HepG2 (cell line): ENCODE measurements around the gene CTCF. TPM values are rescaled to one million over a fixed set of nuclear protein-coding genes. Genes with fewer than 3 reads are reported as not detected.

Source experiments
- ATAC-seq: fragments of 200-7000 bp; cut with Tn5 transposase; 3 replicates; pipeline ENCODE4 v1.9.1; 2020; ENCODE audit warnings: mild to moderate bottlenecking, moderate library complexity
- BruUV-seq: library from RNA; stranded (reverse); fragments of 400-500 nt; replicated peaks from 2 replicates; lab custom pipeline; 2021; lab: Mats Ljungman, UMichigan
- CTCF ChIA-PET: fragments of 300-600 bp; formaldehyde crosslinking; extraction: SDS; loops from one replicate; lab custom pipeline; 2021; ENCODE audit warnings: low total read pairs, inconsistent platforms, low intra/inter-chr PET ratio; lab: Yijun Ruan, JAX
- POLR2A ChIA-PET: fragments of 350-600 bp; sonication (Branson Sonifier 250); formaldehyde crosslinking; loops from one replicate; lab custom pipeline; 2020; ENCODE audit warnings: antibody characterized with exemption, inconsistent platforms; lab: Yijun Ruan, JAX
- DNase-seq: peaks from one replicate; pipeline ENCODE4 v3.0.0-alpha.2; 2015; ENCODE audit warnings: low spot score
- FAIRE-seq: peaks from 3 replicates; lab custom pipeline; 2011; peaks lifted over from hg19 to GRCh38; lab: Jason Lieb, UNC
- H2AFZ ChIP-seq: one replicate; pipeline ENCODE4 v1.6.1; 2011; ENCODE audit warnings: low read length, inconsistent platforms
- H3K27ac ChIP-seq: fragments of 300-600 bp; 3 replicates; pipeline ENCODE4 v1.8.0; 2011; ENCODE audit warnings: mixed run types, mild to moderate bottlenecking, mixed read lengths, low read length, inconsistent platforms; ENCODE audit not compliant: insufficient read depth; ENCODE audit errors: extremely low read length
- H3K27me3 ChIP-seq, 2 experiments: fragments of 200-600 bp in 1 of 2; 2 replicates in 1 of 2; 3 replicates in 1 of 2; pipeline versions ENCODE4 v1.6.0 to v1.8.0; 2011; ENCODE audit warnings: low read length in 2 of 2, mild to moderate bottlenecking in 2 of 2, moderate library complexity in 2 of 2, inconsistent platforms in 1 of 2; ENCODE audit not compliant: insufficient read depth in 2 of 2, control insufficient read depth in 1 of 2
- H3K36me3 ChIP-seq, 2 experiments: fragments of 200-600 bp in 1 of 2; replicated peaks in 1 of 2; 2 replicates in 1 of 2; 3 replicates in 1 of 2; pipeline versions ENCODE4 v1.5.1 to v1.8.0; 2011; ENCODE audit warnings: low read length in 2 of 2, inconsistent platforms in 1 of 2; ENCODE audit not compliant: insufficient read depth in 2 of 2, control insufficient read depth in 1 of 2
- H3K4me1 ChIP-seq: 2 replicates; pipeline ENCODE4 v1.5.1; 2012; ENCODE audit warnings: low read length, inconsistent platforms; ENCODE audit not compliant: insufficient read depth
- H3K4me2 ChIP-seq: 2 replicates; pipeline ENCODE4 v1.6.0; 2011; ENCODE audit warnings: low read depth, low read length, inconsistent platforms
- H3K4me3 ChIP-seq, 3 experiments: fragments of 200-600 bp in 1 of 3; sonication (generic), shearing (Covaris generic) in 1 of 3; replicated peaks in 1 of 3; 2 replicates each; pipeline ENCODE4 v1.5.1; 2011 to 2016; ENCODE audit warnings: low read length in 3 of 3, inconsistent platforms in 2 of 3, low read depth in 2 of 3, mild to moderate bottlenecking in 2 of 3, control low read depth in 1 of 3, mixed read lengths in 1 of 3; ENCODE audit not compliant: insufficient read depth in 1 of 3
- H3K79me2 ChIP-seq: one replicate; pipeline ENCODE4 v1.6.1; 2011; ENCODE audit warnings: low read length, inconsistent platforms; ENCODE audit not compliant: insufficient read depth
- H3K9ac ChIP-seq: 2 replicates; pipeline ENCODE4 v1.6.0; 2011; ENCODE audit warnings: mild to moderate bottlenecking, low read depth, low read length, inconsistent platforms; ENCODE audit not compliant: insufficient read depth
- H3K9me3 ChIP-seq: 2 replicates; pipeline ENCODE4 v1.5.1; 2012; ENCODE audit warnings: mild to moderate bottlenecking, low read length
- H4K20me1 ChIP-seq: 2 replicates; pipeline ENCODE4 v1.6.0; 2011; ENCODE audit warnings: inconsistent platforms, mild to moderate bottlenecking, low read length, moderate library complexity; ENCODE audit not compliant: insufficient read depth
- CREM ChIP-seq, 2 experiments: sonication (generic) in 1 of 2; formaldehyde crosslinking in 1 of 2; IDR thresholded peaks; 2 replicates each; pipeline versions ENCODE4 v1.4.0 to v1.6.1; 2016 to 2020; ENCODE audit warnings: antibody characterized with exemption in 1 of 2, mild to moderate bottlenecking in 1 of 2, missing genetic modification reagents in 1 of 2
- EZH2 ChIP-seq: conservative IDR thresholded peaks from 2 replicates; pipeline ENCODE4 v1.6.1; 2012; ENCODE audit warnings: mild to moderate bottlenecking, low read depth, low read length, moderate library complexity
- GPN1 ChIP-seq: sonication (generic); formaldehyde crosslinking; IDR thresholded peaks from 2 replicates; pipeline ENCODE4 v1.5.1; 2020; ENCODE audit warnings: missing genetic modification reagents, borderline replicate concordance
- HNRNPK ChIP-seq: fragments of 200-400 bp; formaldehyde crosslinking; IDR thresholded peaks from 2 replicates; pipeline ENCODE4 v1.6.1; 2018; ENCODE audit warnings: low read length, low read depth, moderate library complexity, mild to moderate bottlenecking; ENCODE audit not compliant: poor library complexity, severe bottlenecking
- NFE2L1 ChIP-seq: sonication (generic); formaldehyde crosslinking; IDR thresholded peaks from 2 replicates; pipeline ENCODE4 v1.4.0; 2020; ENCODE audit warnings: missing genetic modification reagents, mild to moderate bottlenecking, borderline replicate concordance
- ZNF143 ChIP-seq: sonication (generic); formaldehyde crosslinking; IDR thresholded peaks from 2 replicates; pipeline ENCODE4 v1.4.0; 2020; ENCODE audit warnings: missing genetic modification reagents
- ZNF468 ChIP-seq: sonication (generic); formaldehyde crosslinking; IDR thresholded peaks from 2 replicates; pipeline ENCODE4 v1.8.0; 2022; ENCODE audit warnings: mild to moderate bottlenecking, moderate library complexity, missing genetic modification reagents
- ZNF670 ChIP-seq: sonication (generic); formaldehyde crosslinking; IDR thresholded peaks from 2 replicates; pipeline ENCODE4 v1.8.0; 2022; ENCODE audit warnings: mild to moderate bottlenecking, missing genetic modification reagents, borderline replicate concordance
- ZNF710 ChIP-seq: sonication (generic); formaldehyde crosslinking; IDR thresholded peaks from 2 replicates; pipeline ENCODE4 v1.5.0; 2020; ENCODE audit warnings: mild to moderate bottlenecking, missing genetic modification reagents, borderline replicate concordance
- WGBS: methylation state at CpG from one replicate; pipeline ENCODE4 v1.1.6; 2017; ENCODE audit warnings: low lambda C conversion rate; 5-methylcytosine and 5-hydroxymethylcytosine counted together
- in situ Hi-C: cut with HindIII; loops from 2 replicates; pipeline ENCODE4 v1.10.0; 2017; ENCODE audit warnings: low pct_unique_long_range_greater_than_20kb; ENCODE audit not compliant: extremely low pct_ligation_motif_present
- intact Hi-C: fragments of 100-400 bp; cut with micrococcal nuclease; formaldehyde crosslinking; loops from one replicate; pipeline ENCODE4 v1.10.0; 2022; ENCODE audit not compliant: unreplicated experiment
- polyA plus RNA-seq, 8 experiments: library from polyadenylated mRNA; depleted of rRNA in 3 of 8; stranded (reverse) in 7 of 8; unstranded in 1 of 8; fragments of >200 nt; fragmentation: Illumina TruSeq in 4 of 8; extraction: Trizol in 4 of 8; gene quantifications; 2 replicates each; pipeline versions ENCODE4 v1.2.1 to v1.2.3, GENCODE V29; 2011 to 2016; ENCODE audit warnings: low read depth in 4 of 8, missing spikeins in 1 of 8, mixed read lengths in 1 of 8; ENCODE audit not compliant: insufficient read depth in 1 of 8
- total RNA-seq, 5 experiments: library from RNA; depleted of rRNA; stranded (reverse); fragments of >200 nt; fragmentation: Illumina TruSeq; extraction: Trizol; gene quantifications; 2 replicates each; pipeline ENCODE4 v1.2.3, GENCODE V29; 2016; ENCODE audit warnings: low read depth in 1 of 5
- TF ChIP-seq, protein P1 (sequence below): sonication (generic); formaldehyde crosslinking; IDR thresholded peaks from 2 replicates; pipeline ENCODE4 v1.5.1; 2020; ENCODE audit warnings: missing genetic modification reagents, mild to moderate bottlenecking, borderline replicate concordance
- TF ChIP-seq, protein P2 (sequence below): sonication (generic); formaldehyde crosslinking; IDR thresholded peaks from 2 replicates; pipeline ENCODE4 v1.4.0; 2020; ENCODE audit warnings: missing genetic modification reagents

Gene CTCF
- total and polyA plus RNA-seq, 2 of the 13 experiments (the other 11 are each of a cell fraction or from before 2014, with no cell fraction given): 19.5 to 37.5 TPM

GRCh38 chr16:67648764-67649407, 86.6 kb downstream of the CTCF start (continued):
- TF ChIP-seq ZNF670 (CRISPR knock-in tag) (no peak), NFE2L1 (CRISPR knock-in tag) (0 out of 2 replicates have a peak, but pooled peaks have one; percentile 40), ZNF468 (CRISPR knock-in tag) (no peak), CREM (IDR thresholded peaks at IDR 0.05) (no peak), CREM (CRISPR knock-in tag; IDR thresholded peaks at IDR 0.05) (no peak), EZH2 (peak; percentile 28; the same call in 1 of the 2 replicates)
- TF ChIP-seq, protein P1, sequence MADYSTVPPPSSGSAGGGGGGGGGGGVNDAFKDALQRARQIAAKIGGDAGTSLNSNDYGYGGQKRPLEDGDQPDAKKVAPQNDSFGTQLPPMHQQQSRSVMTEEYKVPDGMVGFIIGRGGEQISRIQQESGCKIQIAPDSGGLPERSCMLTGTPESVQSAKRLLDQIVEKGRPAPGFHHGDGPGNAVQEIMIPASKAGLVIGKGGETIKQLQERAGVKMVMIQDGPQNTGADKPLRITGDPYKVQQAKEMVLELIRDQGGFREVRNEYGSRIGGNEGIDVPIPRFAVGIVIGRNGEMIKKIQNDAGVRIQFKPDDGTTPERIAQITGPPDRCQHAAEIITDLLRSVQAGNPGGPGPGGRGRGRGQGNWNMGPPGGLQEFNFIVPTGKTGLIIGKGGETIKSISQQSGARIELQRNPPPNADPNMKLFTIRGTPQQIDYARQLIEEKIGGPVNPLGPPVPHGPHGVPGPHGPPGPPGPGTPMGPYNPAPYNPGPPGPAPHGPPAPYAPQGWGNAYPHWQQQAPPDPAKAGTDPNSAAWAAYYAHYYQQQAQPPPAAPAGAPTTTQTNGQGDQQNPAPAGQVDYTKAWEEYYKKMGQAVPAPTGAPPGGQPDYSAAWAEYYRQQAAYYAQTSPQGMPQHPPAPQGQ (CRISPR knock-in tag): no peak

DNA sequence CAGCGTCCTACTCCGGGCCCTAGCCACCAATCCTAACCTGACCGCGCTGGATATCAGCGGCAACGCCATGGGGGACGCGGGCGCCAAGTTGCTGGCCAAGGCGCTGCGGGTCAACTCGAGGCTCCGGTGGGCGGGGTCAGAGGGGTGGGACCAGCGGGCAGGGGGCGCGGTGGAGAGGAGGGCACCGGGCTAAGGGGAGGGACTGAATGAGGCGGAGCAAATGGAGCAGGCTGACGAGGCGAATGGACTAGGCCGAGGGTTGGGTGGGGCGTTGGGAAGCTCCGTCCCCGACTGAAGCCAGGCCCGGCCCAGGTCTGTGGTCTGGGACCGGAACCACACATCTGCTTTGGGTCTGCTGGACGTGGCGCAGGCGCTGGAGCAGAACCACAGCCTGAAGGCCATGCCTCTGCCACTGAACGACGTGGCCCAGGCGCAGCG, 87.2 kb downstream of the CTCF start:
- no peak overlapping the region for H2AFZ ChIP-seq
- peaks cover 18 to 84% of the 10 kb centered on the region in 2 experiments for H3K27me3 ChIP-seq
- intact Hi-C loops: no loop called here
- in situ Hi-C loops: loop anchor here (5.0 kb wide), 1 partner anchor 102 kb away; no protein-coding TSS in a partner anchor
- no peaks in the 10 kb centered on the region for H3K9me3 ChIP-seq
- no peak for DNase-seq
- CTCF ChIA-PET: no interaction called here
- no peaks in the 10 kb centered on the region for H3K36me3 ChIP-seq
- FAIRE-seq: no peak
- BruUV-seq: no TSS peak
- H3K4me1 ChIP-seq: peaks cover 33% of the 10 kb centered on the region
- ATAC-seq: 0 out of 3 replicates have a peak, but pooled peaks have one; percentile 1
- H4K20me1 ChIP-seq: peaks cover 11% of the 10 kb centered on the region
- POLR2A ChIA-PET: interaction anchor here (1.1 kb wide), 1 partner anchor 11 kb away, joined by 3 read pairs; the partner anchor contains the start of gene ACD
- 40% methylated on average over 33 of the region's 34 CpGs for WGBS
- no peak overlapping the region for H3K27ac ChIP-seq
- no peaks in the 10 kb centered on the region for H3K79me2 ChIP-seq
- H3K4me2 ChIP-seq: peak overlapping the region; percentile 43
- no peak overlapping the region for H3K9ac ChIP-seq
- peak overlapping the region in 1 of 3 experiments; percentile 38; a peak in 1 of 6 replicates for H3K4me3 ChIP-seq
- TF ChIP-seq HNRNPK (peak; percentile 12), ZNF710 (CRISPR knock-in tag) (no peak), GPN1 (no peak), ZNF143 (CRISPR knock-in tag) (no peak)
- TF ChIP-seq, protein P2, sequence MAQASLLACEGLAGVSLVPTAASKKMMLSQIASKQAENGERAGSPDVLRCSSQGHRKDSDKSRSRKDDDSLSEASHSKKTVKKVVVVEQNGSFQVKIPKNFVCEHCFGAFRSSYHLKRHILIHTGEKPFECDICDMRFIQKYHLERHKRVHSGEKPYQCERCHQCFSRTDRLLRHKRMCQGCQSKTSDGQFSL (CRISPR knock-in tag): no peak
